Mesendoderm (in vitro differentiated cells): Measurements from ENCODE around the gene CHST9.

Experiments
- DNase-seq: peaks from one replicate; pipeline ENCODE4 v3.0.0; 2013
- H2AK5ac ChIP-seq: 2 replicates; pipeline ENCODE4 v1.6.1; 2013; ENCODE audit warnings: low read length, inconsistent platforms
- H2BK120ac ChIP-seq: 2 replicates; pipeline ENCODE4 v1.6.1; 2013; ENCODE audit warnings: low read depth, mild to moderate bottlenecking, low read length, moderate library complexity, mixed read lengths
- H2BK15ac ChIP-seq: replicated peaks from 2 replicates; pipeline ENCODE4 v1.6.1; 2013; ENCODE audit warnings: low read depth, mild to moderate bottlenecking, moderate library complexity
- H2BK5ac ChIP-seq: 2 replicates; pipeline ENCODE4 v1.6.1; 2013; ENCODE audit warnings: low read length, inconsistent platforms
- H3K18ac ChIP-seq: 2 replicates; pipeline ENCODE4 v1.6.1; 2013; ENCODE audit warnings: mild to moderate bottlenecking, low read length, mixed read lengths
- H3K23ac ChIP-seq: one replicate; pipeline ENCODE4 v1.6.1; 2013; ENCODE audit warnings: low read length
- H3K27ac ChIP-seq: 2 replicates; pipeline ENCODE4 v1.5.1; 2013; ENCODE audit warnings: low read depth, mild to moderate bottlenecking, inconsistent platforms, low read length, moderate library complexity
- H3K27me3 ChIP-seq: 2 replicates; pipeline ENCODE4 v1.6.1; 2013; ENCODE audit warnings: low read length, control low read depth, mild to moderate bottlenecking, inconsistent platforms; ENCODE audit not compliant: insufficient read depth, poor library complexity
- H3K36me3 ChIP-seq: 2 replicates; pipeline ENCODE4 v1.6.1; 2013; ENCODE audit warnings: low read length, inconsistent platforms; ENCODE audit not compliant: control insufficient read depth, insufficient read depth
- H3K4ac ChIP-seq: one replicate; pipeline ENCODE4 v1.6.1; 2013; ENCODE audit warnings: low read depth, mild to moderate bottlenecking, low read length, moderate library complexity
- H3K4me1 ChIP-seq: 2 replicates; pipeline ENCODE4 v1.6.1; 2013; ENCODE audit warnings: low read depth, low read length, inconsistent platforms; ENCODE audit not compliant: control insufficient read depth
- H3K4me2 ChIP-seq: 2 replicates; pipeline ENCODE4 v1.6.1; 2013; ENCODE audit warnings: low read length
- H3K4me3 ChIP-seq: 2 replicates; pipeline ENCODE4 v1.5.1; 2013; ENCODE audit warnings: mild to moderate bottlenecking, low read length
- H3K56ac ChIP-seq: one replicate; pipeline ENCODE4 v1.6.1; 2013; ENCODE audit warnings: low read length
- H3K79me1 ChIP-seq: 2 replicates; pipeline ENCODE4 v1.6.1; 2013; ENCODE audit warnings: low read length, inconsistent platforms
- H3K79me2 ChIP-seq: 2 replicates; pipeline ENCODE4 v1.6.1; 2013; ENCODE audit warnings: mild to moderate bottlenecking, low read length; ENCODE audit not compliant: control insufficient read depth, insufficient read depth
- H3K9ac ChIP-seq: 2 replicates; pipeline ENCODE4 v1.6.1; 2013; ENCODE audit warnings: low read length, inconsistent platforms
- H4K5ac ChIP-seq: one replicate; pipeline ENCODE4 v1.6.1; 2013; ENCODE audit warnings: low read length
- H4K8ac ChIP-seq: one replicate; pipeline ENCODE4 v1.6.1; 2013; ENCODE audit warnings: low read depth, mild to moderate bottlenecking, control low read depth, low read length, moderate library complexity
- WGBS: extraction: QIAGEN DNeasy Blood & Tissue Kit; methylation state at CpG from one replicate; pipeline ENCODE4 v1.1.7; 2013; ENCODE audit warnings: low lambda C conversion rate, missing lambda C conversion rate; ENCODE audit not compliant: insufficient coverage; ENCODE audit errors: extremely low coverage; 5-methylcytosine and 5-hydroxymethylcytosine counted together

The CHST9 gene

DNA sequence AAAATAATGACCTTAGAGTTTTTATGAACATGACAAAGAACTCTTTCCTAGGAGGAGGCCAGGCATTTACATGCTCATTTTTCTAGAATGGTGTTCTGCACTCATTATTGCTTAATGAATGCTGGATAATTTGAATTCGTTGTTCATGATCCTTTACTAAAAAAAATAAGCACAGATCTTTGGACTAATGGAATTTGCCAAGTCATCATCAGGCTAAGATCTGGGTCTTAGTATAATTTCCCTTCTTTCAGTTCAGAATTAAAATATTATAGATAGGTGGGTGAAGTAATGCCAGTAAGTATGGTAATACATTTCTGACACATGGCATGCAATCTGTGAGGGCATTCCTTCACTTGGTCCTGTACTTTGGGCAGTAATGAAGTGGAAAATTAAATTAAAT is 175.8 kb downstream of the CHST9 start:
- Histone ChIP-seq H2BK120ac (no peak overlapping the region), H3K27me3 (no peaks in the 10 kb centered on the region), H2BK15ac (no peak overlapping the region), H2AK5ac (no peak overlapping the region), H3K4me3 (no peak overlapping the region), H3K79me1 (no peaks in the 10 kb centered on the region), H3K4ac (no peak overlapping the region), H3K23ac (no peak overlapping the region), H3K9ac (no peak overlapping the region), H3K56ac (no peak overlapping the region), H3K4me2 (no peak overlapping the region), H3K36me3 (no peaks in the 10 kb centered on the region), H3K18ac (no peak overlapping the region), H3K4me1 (no peaks in the 10 kb centered on the region), H3K27ac (no peak overlapping the region), H2BK5ac (no peak overlapping the region), H3K79me2 (no peaks in the 10 kb centered on the region), H4K5ac (no peak overlapping the region), H4K8ac (no peak overlapping the region)
- DNase-seq: no peak
- no CpG with 5 or more reads among the region's 1 CpG for WGBS

DNA sequence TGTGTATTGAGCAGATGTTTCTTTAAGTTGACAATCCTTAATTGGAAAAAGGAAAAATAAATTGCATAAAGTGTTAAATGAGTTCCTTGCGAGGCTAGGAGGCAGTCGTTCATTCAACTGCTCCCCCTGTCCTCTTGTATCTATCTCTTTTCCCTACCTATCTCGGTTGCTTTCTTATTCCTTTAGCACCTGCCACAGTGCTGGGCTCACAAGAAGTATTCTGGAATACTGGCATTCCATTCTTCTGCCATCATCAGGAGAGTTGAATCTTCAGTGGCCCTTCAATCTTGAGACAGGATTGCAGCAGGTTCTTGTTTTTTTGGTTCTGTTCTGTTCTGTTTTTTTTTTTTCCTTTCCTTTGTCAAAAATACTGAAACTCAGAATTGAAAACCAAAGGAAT is 176.5 kb downstream of the CHST9 start:
- Histone ChIP-seq H3K4me1 (no peaks in the 10 kb centered on the region), H2BK5ac (no peak overlapping the region), H3K18ac (no peak overlapping the region), H3K23ac (no peak overlapping the region), H2BK120ac (no peak overlapping the region), H2BK15ac (no peak overlapping the region), H3K27ac (no peak overlapping the region), H3K56ac (no peak overlapping the region), H4K8ac (no peak overlapping the region), H3K27me3 (no peaks in the 10 kb centered on the region), H2AK5ac (no peak overlapping the region), H4K5ac (no peak overlapping the region), H3K36me3 (no peaks in the 10 kb centered on the region), H3K9ac (no peak overlapping the region), H3K79me2 (no peaks in the 10 kb centered on the region), H3K4ac (no peak overlapping the region), H3K4me3 (no peak overlapping the region), H3K79me1 (no peaks in the 10 kb centered on the region), H3K4me2 (no peak overlapping the region)
- peak; percentile 87 for DNase-seq
- WGBS: no CpG with 5 or more reads among the region's 3 CpGs

DNA sequence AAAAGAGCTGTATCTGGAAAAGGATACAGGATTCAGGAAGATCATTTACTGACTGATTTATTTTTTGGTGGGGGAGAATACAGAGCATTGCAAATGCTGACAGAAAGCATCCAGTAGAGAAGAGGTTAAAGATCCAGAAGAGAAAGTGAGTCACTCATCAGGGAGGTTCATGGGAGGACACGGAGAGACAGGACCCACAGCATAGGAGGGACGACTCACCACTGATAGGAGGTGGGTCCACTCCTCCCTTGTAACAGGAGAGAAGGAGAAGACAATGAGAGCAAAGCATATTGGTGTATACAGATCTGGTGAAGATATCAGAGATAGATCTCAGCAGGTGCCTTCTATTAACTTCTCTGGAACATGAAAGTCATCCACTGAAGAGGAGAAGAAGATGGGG is 177.2 kb downstream of the CHST9 start:
- no peaks in the 10 kb centered on the region for H3K27me3 ChIP-seq
- no CpG with 5 or more reads among the region's 2 CpGs for WGBS
- H3K23ac ChIP-seq: no peak overlapping the region
- no peaks in the 10 kb centered on the region for H3K4me1 ChIP-seq
- no peak overlapping the region for H3K27ac ChIP-seq
- no peak overlapping the region for H4K8ac ChIP-seq
- no peaks in the 10 kb centered on the region for H3K36me3 ChIP-seq
- no peak overlapping the region for H3K4ac ChIP-seq
- no peak overlapping the region for H3K4me2 ChIP-seq
- H3K9ac ChIP-seq: no peak overlapping the region
- H2AK5ac ChIP-seq: no peak overlapping the region
- no peak overlapping the region for H3K56ac ChIP-seq
- no peak for DNase-seq
- H3K79me1 ChIP-seq: no peaks in the 10 kb centered on the region
- H3K18ac ChIP-seq: no peak overlapping the region
- H3K4me3 ChIP-seq: no peak overlapping the region
- H2BK120ac ChIP-seq: no peak overlapping the region
- H3K79me2 ChIP-seq: no peaks in the 10 kb centered on the region
- no peak overlapping the region for H2BK5ac ChIP-seq
- H4K5ac ChIP-seq: no peak overlapping the region
- no peak overlapping the region for H2BK15ac ChIP-seq

DNA sequence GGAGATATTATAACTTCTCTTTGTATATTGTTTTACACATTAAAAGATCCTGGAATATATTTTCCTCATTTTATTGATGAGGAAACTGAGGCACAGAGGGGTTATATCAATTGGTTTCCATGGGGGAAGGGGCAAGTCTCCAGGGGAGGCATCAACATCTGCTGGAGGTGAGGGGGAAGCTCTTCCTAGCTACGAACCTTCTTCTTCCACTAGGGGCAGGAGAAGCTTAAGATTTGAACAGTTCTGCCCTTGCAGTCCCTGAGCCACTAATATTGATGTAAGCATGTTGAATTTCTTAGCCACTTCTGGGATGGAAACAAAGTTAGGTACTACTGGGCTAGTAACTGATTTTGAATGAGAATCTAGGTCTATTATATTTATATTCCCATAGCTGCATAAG is 179.5 kb downstream of the CHST9 start:
- H3K9ac ChIP-seq: no peak overlapping the region
- no peaks in the 10 kb centered on the region for H3K4me1 ChIP-seq
- no peak overlapping the region for H3K18ac ChIP-seq
- no peaks in the 10 kb centered on the region for H3K36me3 ChIP-seq
- no peak overlapping the region for H2BK120ac ChIP-seq
- no peak overlapping the region for H2AK5ac ChIP-seq
- no peak overlapping the region for H4K8ac ChIP-seq
- H3K79me2 ChIP-seq: no peaks in the 10 kb centered on the region
- no peak overlapping the region for H4K5ac ChIP-seq
- H3K27ac ChIP-seq: no peak overlapping the region
- no peak overlapping the region for H3K4me2 ChIP-seq
- no peak overlapping the region for H3K23ac ChIP-seq
- no peak overlapping the region for H3K4me3 ChIP-seq
- peak; percentile 69 for DNase-seq
- H3K79me1 ChIP-seq: no peaks in the 10 kb centered on the region
- H3K4ac ChIP-seq: no peak overlapping the region
- no peak overlapping the region for H3K56ac ChIP-seq
- no peak overlapping the region for H2BK15ac ChIP-seq
- H2BK5ac ChIP-seq: no peak overlapping the region
- no peaks in the 10 kb centered on the region for H3K27me3 ChIP-seq
- no CpG with 5 or more reads among the region's 1 CpG for WGBS

DNA sequence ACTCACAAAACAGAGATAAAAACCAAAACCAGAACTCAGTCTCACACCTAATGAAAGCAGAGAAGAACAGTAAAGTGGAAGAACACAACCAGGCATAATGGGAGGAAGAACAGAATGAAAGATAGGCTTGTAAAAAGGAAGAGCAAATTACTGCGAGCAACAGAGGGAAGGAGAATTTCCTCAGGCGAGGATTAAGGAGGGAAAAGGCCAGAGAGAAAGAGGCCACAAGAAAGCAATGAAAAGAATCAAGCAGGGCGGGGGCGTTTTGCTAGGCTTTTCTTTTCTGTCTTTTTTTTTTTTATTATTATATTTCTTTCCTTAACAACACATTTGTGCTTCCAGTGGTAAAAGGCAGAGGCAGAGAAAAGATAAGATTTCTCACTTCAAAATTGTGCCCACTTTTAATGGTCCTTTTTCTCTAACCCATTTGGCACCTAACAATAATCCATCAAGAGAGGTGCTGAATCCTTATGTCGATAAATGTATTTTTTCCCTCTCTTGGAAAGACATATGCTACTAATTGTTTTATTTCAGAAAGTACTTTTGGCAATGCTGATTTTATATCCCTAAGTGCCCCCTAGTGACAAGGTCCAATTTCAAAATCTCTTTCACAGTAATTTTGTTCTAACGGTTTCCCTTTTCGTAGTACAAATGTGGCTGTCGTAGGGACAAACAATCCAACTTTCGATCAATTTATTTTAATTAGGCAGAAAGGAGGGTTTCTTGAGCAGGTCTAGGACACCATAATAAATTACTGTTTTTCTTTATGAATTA is 180.9 kb downstream of the CHST9 start:
- no CpG with 5 or more reads among the region's 9 CpGs for WGBS
- DNase-seq: no peak
- H3K56ac ChIP-seq: no peak overlapping the region

DNA sequence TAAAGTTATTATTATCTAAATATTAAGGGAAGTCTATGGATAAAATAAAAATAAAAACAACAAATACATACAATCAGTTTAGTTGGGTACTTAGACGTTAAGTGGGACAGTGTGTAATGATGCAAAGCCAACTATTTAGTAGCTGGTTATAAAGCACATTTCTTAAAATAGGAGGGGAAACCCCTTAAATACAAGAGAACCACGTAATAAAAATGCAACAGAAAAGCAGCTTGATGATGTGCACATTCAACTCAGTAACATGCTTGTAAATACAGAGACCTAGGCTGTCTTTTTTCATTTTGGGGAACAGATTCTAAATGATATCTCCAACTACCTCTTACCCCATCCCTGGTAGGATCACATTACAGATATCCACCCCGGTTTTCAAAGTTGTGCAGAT is 185.3 kb downstream of the CHST9 start:
- Histone ChIP-seq H3K4me1 (no peaks in the 10 kb centered on the region), H4K8ac (no peak overlapping the region), H3K9ac (no peak overlapping the region), H3K18ac (no peak overlapping the region), H3K4me3 (no peak overlapping the region), H3K27ac (no peak overlapping the region), H3K27me3 (no peaks in the 10 kb centered on the region), H2BK120ac (no peak overlapping the region), H3K36me3 (no peaks in the 10 kb centered on the region), H2AK5ac (no peak overlapping the region), H3K4me2 (no peak overlapping the region), H3K56ac (no peak overlapping the region), H3K23ac (no peak overlapping the region), H4K5ac (no peak overlapping the region), H3K79me1 (no peaks in the 10 kb centered on the region), H3K4ac (no peak overlapping the region), H2BK15ac (no peak overlapping the region), H2BK5ac (no peak overlapping the region), H3K79me2 (no peaks in the 10 kb centered on the region)
- no peak for DNase-seq
- no CpG with 5 or more reads among the region's 3 CpGs for WGBS

More for the DNA sequence above, 180.9 kb downstream of the CHST9 start:
- Histone ChIP-seq H3K79me2 (no peaks in the 10 kb centered on the region), H3K27ac (no peak overlapping the region), H2BK120ac (no peak overlapping the region), H4K8ac (no peak overlapping the region), H2AK5ac (no peak overlapping the region), H3K4me3 (no peak overlapping the region), H3K4me1 (no peaks in the 10 kb centered on the region), H3K23ac (no peak overlapping the region), H3K27me3 (no peaks in the 10 kb centered on the region), H3K4me2 (no peak overlapping the region), H3K9ac (no peak overlapping the region), H2BK15ac (no peak overlapping the region), H2BK5ac (no peak overlapping the region), H3K18ac (no peak overlapping the region), H3K79me1 (no peaks in the 10 kb centered on the region), H4K5ac (no peak overlapping the region), H3K36me3 (no peaks in the 10 kb centered on the region), H3K4ac (no peak overlapping the region)
